ENCODE data around the gene ADCY2. TPM values are rescaled to one million over a fixed set of nuclear protein-coding genes. Genes with fewer than 3 reads are reported as not detected.

The ADCY2 gene
- total RNA-seq, 1 experiment from 2014 or later, result 31.3 TPM

DNA sequence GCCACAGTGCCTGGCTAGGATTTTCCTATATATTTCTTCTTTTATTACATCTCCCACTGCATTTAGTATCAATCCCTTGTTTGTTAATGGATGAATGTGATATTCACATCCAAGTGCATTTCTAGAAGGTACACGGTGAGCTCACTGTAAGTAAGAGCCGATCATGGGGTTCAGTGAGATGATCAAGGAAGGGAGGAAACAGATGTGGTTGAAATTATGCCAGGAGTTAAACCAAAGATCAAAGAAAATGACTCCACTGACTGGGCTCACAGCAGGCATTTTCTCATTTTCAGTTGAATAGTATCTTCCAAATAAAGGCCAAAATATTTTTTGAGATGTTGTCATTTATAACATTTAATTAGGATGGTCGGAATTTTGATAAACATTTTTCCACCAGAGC lies 357.2 kb downstream of the ADCY2 start:
- Histone ChIP-seq H4K91ac (ENCODE audit: insufficient read length, low read depth, low read length) (no peak overlapping the region), H3K4ac (ENCODE audit: low read depth, low read length) (no peak overlapping the region), H3K23me2 (ENCODE audit: insufficient read length, low read depth, low read length, poor library complexity, severe bottlenecking) (no peaks in the 10 kb centered on the region), H3K4me1 (ENCODE audit: insufficient read depth, low read length) (no peaks in the 10 kb centered on the region), H2BK12ac (ENCODE audit: insufficient read length, low read depth, low read length) (no peak overlapping the region), H3K79me1 (ENCODE audit: insufficient read depth, low read depth, low read length, poor library complexity, severe bottlenecking) (no peaks in the 10 kb centered on the region), H2BK120ac (ENCODE audit: low read depth, low read length, poor library complexity, severe bottlenecking) (no peak overlapping the region), H4K5ac (ENCODE audit: insufficient read length, low read depth, low read length) (no peak overlapping the region), H2AK5ac (ENCODE audit: insufficient read length, low read length) (no peak overlapping the region), H3K14ac (ENCODE audit: insufficient read depth, low read length) (no peak overlapping the region), H2BK20ac (ENCODE audit: low read depth, low read length, poor library complexity, severe bottlenecking) (no peak overlapping the region), H3K27me3 (ENCODE audit: insufficient read depth, low read length) (no peaks in the 10 kb centered on the region), H4K20me1 (ENCODE audit: control insufficient read depth, insufficient read depth, insufficient read length) (no peaks in the 10 kb centered on the region), H4K8ac (replicated peaks; ENCODE audit: insufficient read length, low read depth, low read length) (no peak overlapping the region), H2AFZ (ENCODE audit: low read length) (no peak overlapping the region), H3T11ph (ENCODE audit: low read length) (no peak overlapping the region), H3K79me2 (ENCODE audit: insufficient read depth, low read length) (no peaks in the 10 kb centered on the region), H3K9ac (ENCODE audit: extremely low read depth, insufficient read length, low read length) (no peak overlapping the region), H3K27ac (ENCODE audit: insufficient read length, low read depth, low read length) (no peak overlapping the region), H3K18ac (ENCODE audit: insufficient read length, low read depth, low read length) (no peak overlapping the region), H3K23ac (ENCODE audit: insufficient read length, low read depth, low read length) (no peak overlapping the region), H3K56ac (ENCODE audit: insufficient read length, low read depth, low read length) (no peak overlapping the region), H3K4me2 (ENCODE audit: insufficient read depth, insufficient read length, low read length) (no peak overlapping the region), H2BK15ac (ENCODE audit: low read depth, low read length) (no peak overlapping the region), H3K9me3 (ENCODE audit: control insufficient read depth, low read depth, low read length) (no peaks in the 10 kb centered on the region), H2BK5ac (ENCODE audit: insufficient read length, low read length) (no peak overlapping the region)
- DNase-seq, result no peak
- Mint-ChIP-seq H3K4me1 (peaks cover 7 to 8% of the 10 kb centered on the region in 2 experiments), H3K27me3 (ENCODE audit: low read depth) (no peaks in the 10 kb centered on the region), H3K36me3 (ENCODE audit: insufficient read depth in 1 of 3, low read depth in 3 of 3) (peaks cover 3 to 10% (median 8%) of the 10 kb centered on the region in 3 experiments; a peak in 5 of 7 replicates), H3K9me3 (no peaks in the 10 kb centered on the region), H3K4me3 (no peak overlapping the region), H3K27ac (no peak overlapping the region)
- no CpG with 5 or more reads among the region's 3 CpGs for WGBS (ENCODE audit: extremely low coverage, insufficient read length, low lambda C conversion rate)
- TF ChIP-seq CTCF (conservative IDR thresholded peaks at IDR 0.05), result no peak

Data from H9 (cell line).